ENCODE data around the gene IZUMO1. TPM values are rescaled to one million over a fixed set of nuclear protein-coding genes. Genes with fewer than 3 reads are reported as not detected.
A peak's percentile ranks its signal among the peaks of the same experiment; 100 is the strongest.

The IZUMO1 gene
- total RNA-seq, 1 donor from 2014 or later: not detected

DNA sequence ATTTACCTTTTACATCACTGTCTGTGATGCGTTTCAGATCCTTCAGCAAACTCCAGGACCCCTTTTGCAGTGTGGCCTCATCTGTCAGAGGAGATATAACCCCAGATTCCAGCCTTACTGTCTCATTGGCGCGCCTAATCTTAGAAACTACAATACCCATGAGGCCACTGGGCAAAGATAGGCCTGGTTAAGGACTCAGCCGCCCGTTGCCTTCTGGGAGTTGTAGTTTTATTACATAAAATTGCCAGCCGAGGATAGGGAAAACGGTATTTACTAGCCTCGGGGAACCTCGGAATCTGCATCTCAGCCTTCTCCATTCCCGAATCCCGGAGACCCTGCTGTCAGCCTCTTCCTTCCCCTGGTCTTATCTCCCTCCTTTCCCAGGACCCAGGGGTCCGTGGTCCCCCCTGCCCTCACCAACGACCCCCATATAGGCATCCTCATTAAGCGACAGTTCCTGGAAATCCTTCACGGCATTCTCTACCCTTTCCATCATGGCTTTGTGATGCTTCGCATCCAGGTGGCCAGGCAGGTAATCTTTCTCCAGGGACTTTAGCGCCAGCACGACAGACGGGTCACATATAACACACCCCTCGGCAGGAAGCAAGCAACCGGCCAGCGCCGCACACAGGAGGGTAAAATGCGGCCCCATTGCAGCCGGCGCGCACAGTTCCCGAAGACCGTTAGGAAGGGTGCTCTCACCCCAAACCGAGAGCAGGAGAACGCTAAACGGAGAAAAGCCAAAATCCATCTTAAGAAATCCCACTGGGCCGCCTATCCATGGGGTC lies 1.3 kb downstream of the IZUMO1 start:
- DNase-seq (ENCODE audit: low read depth): peak; percentile 31
- Mint-ChIP-seq H3K27me3 (ENCODE audit: low read depth, unreplicated experiment) (peaks cover 9% of the 10 kb centered on the region), H3K27ac (ENCODE audit: unreplicated experiment) (no peak overlapping the region), H3K4me1 (ENCODE audit: low read depth, unreplicated experiment) (no peaks in the 10 kb centered on the region), H3K36me3 (ENCODE audit: low read depth, unreplicated experiment) (no peaks in the 10 kb centered on the region), H3K4me3 (ENCODE audit: unreplicated experiment) (no peak overlapping the region), H3K9me3 (ENCODE audit: unreplicated experiment) (peaks cover 4% of the 10 kb centered on the region)
- no peaks in the 10 kb centered on the region for H3K79me2 ChIP-seq (ENCODE audit: insufficient read depth, low read length)
- no peak for TF ChIP-seq EZH2 (IDR thresholded peaks at IDR 0.05; ENCODE audit: insufficient read depth, low read length)
- TF ChIP-seq, protein P1, sequence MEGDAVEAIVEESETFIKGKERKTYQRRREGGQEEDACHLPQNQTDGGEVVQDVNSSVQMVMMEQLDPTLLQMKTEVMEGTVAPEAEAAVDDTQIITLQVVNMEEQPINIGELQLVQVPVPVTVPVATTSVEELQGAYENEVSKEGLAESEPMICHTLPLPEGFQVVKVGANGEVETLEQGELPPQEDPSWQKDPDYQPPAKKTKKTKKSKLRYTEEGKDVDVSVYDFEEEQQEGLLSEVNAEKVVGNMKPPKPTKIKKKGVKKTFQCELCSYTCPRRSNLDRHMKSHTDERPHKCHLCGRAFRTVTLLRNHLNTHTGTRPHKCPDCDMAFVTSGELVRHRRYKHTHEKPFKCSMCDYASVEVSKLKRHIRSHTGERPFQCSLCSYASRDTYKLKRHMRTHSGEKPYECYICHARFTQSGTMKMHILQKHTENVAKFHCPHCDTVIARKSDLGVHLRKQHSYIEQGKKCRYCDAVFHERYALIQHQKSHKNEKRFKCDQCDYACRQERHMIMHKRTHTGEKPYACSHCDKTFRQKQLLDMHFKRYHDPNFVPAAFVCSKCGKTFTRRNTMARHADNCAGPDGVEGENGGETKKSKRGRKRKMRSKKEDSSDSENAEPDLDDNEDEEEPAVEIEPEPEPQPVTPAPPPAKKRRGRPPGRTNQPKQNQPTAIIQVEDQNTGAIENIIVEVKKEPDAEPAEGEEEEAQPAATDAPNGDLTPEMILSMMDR (IDR thresholded peaks at IDR 0.05; ENCODE audit: insufficient read depth, low read depth, low read length): no peak
- peak overlapping the region; percentile 20 for H2AFZ ChIP-seq (ENCODE audit: low read depth, low read length)
- H3K4me2 ChIP-seq (ENCODE audit: low read length): peak overlapping the region; percentile 32
- H3K4me3 ChIP-seq (ENCODE audit: insufficient read depth, low read depth, low read length): no peak overlapping the region
- peaks cover 5% of the 10 kb centered on the region for H3K4me1 ChIP-seq (ENCODE audit: insufficient read depth, low read length)
- peaks cover 2% of the 10 kb centered on the region for H3K27me3 ChIP-seq (ENCODE audit: insufficient read depth, low read length)
- no peaks in the 10 kb centered on the region for H3K9me3 ChIP-seq (ENCODE audit: insufficient read depth, low read depth, low read length)
- no peak for FAIRE-seq
- no peaks in the 10 kb centered on the region for H4K20me1 ChIP-seq (ENCODE audit: insufficient read depth, low read length)
- H3K27ac ChIP-seq (ENCODE audit: low read depth, low read length): no peak overlapping the region
- H3K36me3 ChIP-seq (ENCODE audit: insufficient read depth, low read length): no peaks in the 10 kb centered on the region
- H3K9ac ChIP-seq (ENCODE audit: low read length): no peak overlapping the region

GRCh38 chr19:48742096-48742495 lies 4.6 kb downstream of the IZUMO1 start:
- H3K27ac Mint-ChIP-seq (ENCODE audit: unreplicated experiment): no peak overlapping the region
- H3K4me3 Mint-ChIP-seq (ENCODE audit: unreplicated experiment): no peak overlapping the region
- H3K4me3 ChIP-seq (ENCODE audit: insufficient read depth, low read depth, low read length): no peak overlapping the region
- no peaks in the 10 kb centered on the region for H3K9me3 ChIP-seq (ENCODE audit: insufficient read depth, low read depth, low read length)
- no peak for TF ChIP-seq EZH2 (IDR thresholded peaks at IDR 0.05; ENCODE audit: insufficient read depth, low read length)
- TF ChIP-seq, protein P1 (IDR thresholded peaks at IDR 0.05; ENCODE audit: insufficient read depth, low read depth, low read length): no peak
- H3K36me3 ChIP-seq (ENCODE audit: insufficient read depth, low read length): no peaks in the 10 kb centered on the region
- H2AFZ ChIP-seq (ENCODE audit: low read depth, low read length): no peak overlapping the region
- H3K36me3 Mint-ChIP-seq (ENCODE audit: low read depth, unreplicated experiment): no peaks in the 10 kb centered on the region
- H3K27me3 Mint-ChIP-seq (ENCODE audit: low read depth, unreplicated experiment): peaks cover 13% of the 10 kb centered on the region
- peaks cover 9% of the 10 kb centered on the region for H3K4me1 ChIP-seq (ENCODE audit: insufficient read depth, low read length)
- no peak for DNase-seq (ENCODE audit: low read depth)
- no peaks in the 10 kb centered on the region for H4K20me1 ChIP-seq (ENCODE audit: insufficient read depth, low read length)
- H3K27me3 ChIP-seq (ENCODE audit: insufficient read depth, low read length): peaks cover 6% of the 10 kb centered on the region
- H3K4me1 Mint-ChIP-seq (ENCODE audit: low read depth, unreplicated experiment): peaks cover 4% of the 10 kb centered on the region
- H3K4me2 ChIP-seq (ENCODE audit: low read length): no peak overlapping the region
- H3K9ac ChIP-seq (ENCODE audit: low read length): no peak overlapping the region
- H3K9me3 Mint-ChIP-seq (ENCODE audit: unreplicated experiment): peaks cover 4% of the 10 kb centered on the region
- H3K27ac ChIP-seq (ENCODE audit: low read depth, low read length): no peak overlapping the region
- FAIRE-seq: no peak
- H3K79me2 ChIP-seq (ENCODE audit: insufficient read depth, low read length): no peaks in the 10 kb centered on the region

All from astrocyte (in vitro differentiated cells and primary cell).